Neutrophil (primary cell): ENCODE data around the gene UCP2.

Source experiments
- H3K27ac ChIP-seq: fragments of 200-600 bp; sonication (generic); 2 replicates; pipeline ENCODE4 v1.5.1; 2016; ENCODE audit warnings: mild to moderate bottlenecking, moderate library complexity
- H3K27me3 ChIP-seq: fragments of 200-600 bp; sonication (generic); 2 replicates; pipeline ENCODE4 v1.6.0; 2016; ENCODE audit warnings: mild to moderate bottlenecking
- H3K36me3 ChIP-seq: fragments of 200-600 bp; sonication (generic); 2 replicates; pipeline ENCODE4 v1.5.1; 2017
- H3K4me1 ChIP-seq, 2 experiments: fragments of 200-600 bp in 1 of 2; sonication (generic) in 1 of 2; 1 replicate in 1 of 2; 2 replicates in 1 of 2; pipeline versions ENCODE4 v1.5.1 to v1.6.1; 2013 to 2016; ENCODE audit warnings: low read depth in 1 of 2, low read length in 1 of 2, mild to moderate bottlenecking in 1 of 2, moderate library complexity in 1 of 2; ENCODE audit not compliant: control insufficient read depth in 1 of 2, insufficient read depth in 1 of 2
- H3K4me3 ChIP-seq, 2 experiments: fragments of 200-600 bp in 1 of 2; sonication (generic) in 1 of 2; 1 replicate in 1 of 2; 2 replicates in 1 of 2; pipeline ENCODE4 v1.5.1; 2013 to 2016; ENCODE audit warnings: low read depth in 1 of 2, low read length in 1 of 2, mild to moderate bottlenecking in 1 of 2, moderate library complexity in 1 of 2
- H3K9me3 ChIP-seq: fragments of 200-600 bp; sonication (generic); 2 replicates; pipeline ENCODE4 v1.5.1; 2016
- TF ChIP-seq, protein P1 (sequence below): fragments of 200-600 bp; sonication (generic); IDR thresholded peaks from 2 replicates; pipeline ENCODE4 v1.5.1; 2016; ENCODE audit warnings: antibody characterized with exemption

UCP2 gene

DNA sequence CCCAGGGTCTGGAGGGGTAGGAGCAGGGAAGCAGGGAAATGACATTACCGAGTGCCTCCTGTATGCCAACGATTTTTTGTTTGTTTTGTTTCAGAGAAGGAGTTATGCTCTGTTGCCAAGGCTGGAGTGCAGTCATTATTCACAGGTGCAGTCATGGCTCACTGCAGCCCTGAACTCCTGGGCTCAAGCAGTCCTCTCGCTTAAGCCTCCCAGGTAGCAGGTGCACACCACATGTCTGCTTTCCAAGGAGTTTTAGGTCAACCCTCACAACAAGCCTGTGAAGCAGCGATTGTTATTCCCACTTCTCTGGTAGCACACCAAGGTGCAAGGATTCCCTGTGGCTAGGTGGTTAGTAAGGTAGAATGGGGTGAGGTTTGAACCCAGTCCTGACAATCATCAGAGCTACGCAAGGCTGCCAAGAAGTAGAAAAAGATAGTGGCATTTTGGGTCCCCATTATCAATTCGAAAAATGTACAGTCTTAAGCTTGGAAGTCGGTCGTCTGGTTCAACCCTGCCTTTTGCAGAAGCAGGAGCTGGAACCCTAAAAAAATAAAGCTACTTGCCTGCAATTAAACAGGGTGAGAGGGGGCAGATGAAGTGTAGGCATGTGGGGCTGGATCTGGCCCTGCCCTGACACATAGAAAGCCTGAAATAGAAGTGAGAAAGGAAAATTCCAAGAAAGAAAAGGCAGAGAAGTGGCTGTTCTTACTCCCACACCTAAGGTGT lies 17.1 kb upstream of the UCP2 start:
- H3K4me3 ChIP-seq = no peak overlapping the region
- no peaks in the 10 kb centered on the region for H3K27me3 ChIP-seq
- H3K27ac ChIP-seq = no peak overlapping the region
- peaks cover 16% of the 10 kb centered on the region for H3K36me3 ChIP-seq
- no peaks in the 10 kb centered on the region for H3K9me3 ChIP-seq
- TF ChIP-seq, protein P1, sequence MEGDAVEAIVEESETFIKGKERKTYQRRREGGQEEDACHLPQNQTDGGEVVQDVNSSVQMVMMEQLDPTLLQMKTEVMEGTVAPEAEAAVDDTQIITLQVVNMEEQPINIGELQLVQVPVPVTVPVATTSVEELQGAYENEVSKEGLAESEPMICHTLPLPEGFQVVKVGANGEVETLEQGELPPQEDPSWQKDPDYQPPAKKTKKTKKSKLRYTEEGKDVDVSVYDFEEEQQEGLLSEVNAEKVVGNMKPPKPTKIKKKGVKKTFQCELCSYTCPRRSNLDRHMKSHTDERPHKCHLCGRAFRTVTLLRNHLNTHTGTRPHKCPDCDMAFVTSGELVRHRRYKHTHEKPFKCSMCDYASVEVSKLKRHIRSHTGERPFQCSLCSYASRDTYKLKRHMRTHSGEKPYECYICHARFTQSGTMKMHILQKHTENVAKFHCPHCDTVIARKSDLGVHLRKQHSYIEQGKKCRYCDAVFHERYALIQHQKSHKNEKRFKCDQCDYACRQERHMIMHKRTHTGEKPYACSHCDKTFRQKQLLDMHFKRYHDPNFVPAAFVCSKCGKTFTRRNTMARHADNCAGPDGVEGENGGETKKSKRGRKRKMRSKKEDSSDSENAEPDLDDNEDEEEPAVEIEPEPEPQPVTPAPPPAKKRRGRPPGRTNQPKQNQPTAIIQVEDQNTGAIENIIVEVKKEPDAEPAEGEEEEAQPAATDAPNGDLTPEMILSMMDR = no peak
- H3K4me1 ChIP-seq = peaks cover 0 to 4% of the 10 kb centered on the region in 2 experiments

GRCh38 chr11:73998846-73999575 lies 16.4 kb upstream of the UCP2 start:
- H3K27me3 ChIP-seq = no peaks in the 10 kb centered on the region
- TF ChIP-seq, protein P1 = no peak
- no peaks in the 10 kb centered on the region for H3K9me3 ChIP-seq
- no peak overlapping the region for H3K27ac ChIP-seq
- no peak overlapping the region for H3K4me3 ChIP-seq
- H3K4me1 ChIP-seq = peaks cover 0 to 6% of the 10 kb centered on the region in 2 experiments
- peaks cover 12% of the 10 kb centered on the region for H3K36me3 ChIP-seq

DNA sequence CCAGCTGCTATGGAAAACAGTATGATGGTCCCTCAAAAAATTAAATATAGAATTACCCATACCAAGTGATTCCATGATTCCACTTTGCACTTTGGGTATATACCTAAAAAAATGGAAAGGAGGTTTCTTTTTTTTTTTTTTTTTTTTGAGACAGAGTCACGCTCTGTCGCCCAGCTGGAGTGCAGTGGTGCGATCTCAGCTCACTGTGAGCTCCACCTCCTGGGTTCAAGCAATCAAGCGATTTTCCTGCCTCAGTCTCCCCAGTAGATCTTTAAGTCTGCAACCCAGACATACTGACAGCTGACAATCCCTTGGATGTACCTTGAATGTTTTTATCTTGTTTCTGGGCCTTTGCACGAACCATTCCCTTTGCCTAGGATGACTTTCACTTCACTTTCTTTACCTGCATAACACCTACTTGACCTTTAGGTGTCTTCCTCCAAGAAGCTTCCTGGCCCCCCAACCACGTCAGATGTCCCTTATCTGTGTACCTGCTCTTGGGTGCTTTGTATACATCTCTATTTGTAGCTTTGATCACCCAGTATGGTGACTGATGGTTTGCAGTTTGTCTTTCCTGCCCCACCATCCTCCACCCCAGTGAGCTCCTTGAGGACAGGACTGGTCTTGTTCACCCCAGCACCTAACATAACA lies 14.6 kb upstream of the UCP2 start:
- Histone ChIP-seq H3K4me3 (no peak overlapping the region), H3K4me1 (peaks cover 0 to 6% of the 10 kb centered on the region in 2 experiments), H3K27me3 (no peaks in the 10 kb centered on the region), H3K27ac (no peak overlapping the region), H3K36me3 (no peaks in the 10 kb centered on the region), H3K9me3 (no peaks in the 10 kb centered on the region)
- TF ChIP-seq, protein P1 = no peak

DNA sequence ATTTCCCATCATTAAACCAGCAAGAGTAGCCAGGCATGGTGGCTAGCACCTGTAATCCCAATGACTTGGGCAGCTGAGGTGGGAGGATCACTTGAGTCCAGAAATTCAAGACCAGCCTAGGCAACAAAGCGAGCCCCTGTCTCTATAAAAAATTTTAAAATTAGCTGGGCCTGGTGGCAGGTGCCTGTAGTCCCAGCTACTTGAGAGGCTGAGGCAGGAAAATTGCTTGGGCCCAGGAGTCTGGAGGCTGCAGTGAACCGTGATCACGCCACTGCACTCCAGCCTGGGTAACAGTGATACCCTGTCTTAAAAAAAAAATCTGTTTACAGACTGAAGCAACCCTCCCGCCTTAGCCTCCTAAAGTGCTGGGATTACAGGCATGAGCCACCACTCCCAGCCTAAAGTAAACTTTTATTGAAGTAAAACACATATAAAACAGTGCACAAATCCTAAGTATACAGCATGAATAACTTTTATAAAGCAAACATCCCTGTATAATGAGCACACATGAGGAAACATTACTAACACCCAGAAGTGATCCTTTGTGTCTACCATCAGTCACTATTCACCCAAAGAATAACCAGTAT lies 13.6 kb upstream of the UCP2 start:
- H3K27ac ChIP-seq = no peak overlapping the region
- no peaks in the 10 kb centered on the region for H3K27me3 ChIP-seq
- no peak overlapping the region for H3K4me3 ChIP-seq
- TF ChIP-seq, protein P1 = no peak
- no peaks in the 10 kb centered on the region for H3K36me3 ChIP-seq
- H3K9me3 ChIP-seq = no peaks in the 10 kb centered on the region
- H3K4me1 ChIP-seq = peaks cover 0 to 6% of the 10 kb centered on the region in 2 experiments

DNA sequence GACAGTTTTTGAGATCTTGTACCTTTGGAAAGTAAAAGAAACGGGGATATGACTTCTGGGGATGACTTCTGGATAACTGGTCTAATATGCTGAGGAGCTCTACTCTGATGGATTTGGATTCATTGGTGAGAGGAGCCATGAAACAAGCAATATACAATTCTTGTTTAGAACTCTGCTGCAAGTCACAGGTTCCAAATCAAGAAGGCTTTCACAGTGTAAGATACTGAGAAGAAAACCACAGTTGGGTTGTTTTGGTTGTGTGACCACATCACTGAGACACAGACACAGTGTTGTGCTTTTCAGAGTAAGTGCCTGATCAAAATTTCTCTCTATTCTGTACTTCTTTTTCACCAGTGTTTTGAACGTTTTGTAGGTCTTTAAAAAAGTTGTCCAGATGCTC lies 13.1 kb upstream of the UCP2 start:
- Histone ChIP-seq H3K27ac (peak overlapping the region; percentile 56), H3K27me3 (no peaks in the 10 kb centered on the region), H3K9me3 (no peaks in the 10 kb centered on the region), H3K4me1 (peaks cover 0 to 6% of the 10 kb centered on the region in 2 experiments), H3K36me3 (no peaks in the 10 kb centered on the region), H3K4me3 (no peak overlapping the region)
- TF ChIP-seq, protein P1 = no peak
